ENCODE results near the gene TXNDC5. TPM values are rescaled to one million over a fixed set of nuclear protein-coding genes. Genes with fewer than 3 reads are reported as not detected.
A peak's percentile ranks its signal among the peaks of the same experiment; 100 is the strongest.
"Not testable (repeated sequence)": the region's sequence is repeated elsewhere in the genome, so short reads cannot be mapped to it uniquely, and the experiment has no call there.

Gene TXNDC5
- total and polyA plus RNA-seq, 8 donors: 40.0 to 115 (median 96.6) TPM

DNA sequence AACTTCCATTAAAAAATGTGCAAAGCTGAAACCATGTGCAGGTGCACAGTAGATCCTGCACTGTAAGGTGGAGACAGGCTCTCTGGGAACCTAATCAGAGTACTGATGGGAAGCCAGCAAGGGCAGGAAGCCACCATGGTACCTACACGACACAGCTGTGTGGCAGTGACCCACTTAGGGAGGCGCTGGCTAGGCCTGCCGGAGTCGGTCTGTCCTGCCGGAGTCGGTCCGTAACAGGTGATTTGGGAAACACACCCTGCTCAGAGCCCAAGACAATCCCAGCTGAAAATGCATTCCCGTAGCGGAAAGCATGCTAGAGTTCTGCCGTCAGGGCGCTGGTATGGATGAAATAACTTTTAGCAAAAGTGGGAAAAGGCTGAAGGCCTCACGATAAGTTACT, 17.2 kb downstream of the TXNDC5 start:
- no peaks in the 10 kb centered on the region for H3K4me1 ChIP-seq
- DNase-seq: no peak
- no peaks in the 10 kb centered on the region for H3K9me3 ChIP-seq
- TF ChIP-seq, protein P1, sequence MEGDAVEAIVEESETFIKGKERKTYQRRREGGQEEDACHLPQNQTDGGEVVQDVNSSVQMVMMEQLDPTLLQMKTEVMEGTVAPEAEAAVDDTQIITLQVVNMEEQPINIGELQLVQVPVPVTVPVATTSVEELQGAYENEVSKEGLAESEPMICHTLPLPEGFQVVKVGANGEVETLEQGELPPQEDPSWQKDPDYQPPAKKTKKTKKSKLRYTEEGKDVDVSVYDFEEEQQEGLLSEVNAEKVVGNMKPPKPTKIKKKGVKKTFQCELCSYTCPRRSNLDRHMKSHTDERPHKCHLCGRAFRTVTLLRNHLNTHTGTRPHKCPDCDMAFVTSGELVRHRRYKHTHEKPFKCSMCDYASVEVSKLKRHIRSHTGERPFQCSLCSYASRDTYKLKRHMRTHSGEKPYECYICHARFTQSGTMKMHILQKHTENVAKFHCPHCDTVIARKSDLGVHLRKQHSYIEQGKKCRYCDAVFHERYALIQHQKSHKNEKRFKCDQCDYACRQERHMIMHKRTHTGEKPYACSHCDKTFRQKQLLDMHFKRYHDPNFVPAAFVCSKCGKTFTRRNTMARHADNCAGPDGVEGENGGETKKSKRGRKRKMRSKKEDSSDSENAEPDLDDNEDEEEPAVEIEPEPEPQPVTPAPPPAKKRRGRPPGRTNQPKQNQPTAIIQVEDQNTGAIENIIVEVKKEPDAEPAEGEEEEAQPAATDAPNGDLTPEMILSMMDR (IDR thresholded peaks at IDR 0.05): no peak
- intact Hi-C loops (cut with DNase I): no loop called here
- 93 to 94% methylated on average over 12 of the region's 12 CpGs for WGBS, 2 donors
- no peak overlapping the region for H3K4me3 ChIP-seq
- no peak overlapping the region for H3K27ac ChIP-seq
- FAIRE-seq: no peak
- H3K27me3 ChIP-seq: no peaks in the 10 kb centered on the region
- peak in 1 of 4 donors; percentile 29 for ATAC-seq
- H3K36me3 ChIP-seq: peaks cover 6 to 94% (median 33%) of the 10 kb centered on the region in 3 donors

DNA sequence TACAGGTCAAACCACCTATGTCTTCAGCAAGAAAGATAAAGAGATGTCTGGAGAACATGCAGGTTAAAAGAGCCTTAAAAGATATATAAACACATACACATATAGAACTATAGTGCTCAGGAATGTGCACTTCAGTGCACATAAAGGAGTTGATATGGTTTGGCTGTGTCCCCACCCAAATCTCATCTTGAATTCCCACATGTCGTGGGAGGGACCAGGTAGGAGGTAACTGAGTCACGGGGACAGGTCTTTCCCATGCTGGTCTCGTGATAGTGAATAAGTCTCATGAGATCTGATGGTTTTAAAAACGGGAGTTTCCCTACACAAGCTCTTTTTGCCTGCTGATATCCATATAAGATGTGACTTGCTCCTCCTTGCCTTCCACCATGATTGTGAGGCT, 18.2 kb downstream of the TXNDC5 start:
- DNase-seq; H3K4me3 ChIP-seq; H3K27ac ChIP-seq; H3K4me1 ChIP-seq; FAIRE-seq; ATAC-seq; H3K27me3 ChIP-seq; H3K9me3 ChIP-seq; intact Hi-C loops (cut with DNase I): not testable (repeated sequence)
- H3K36me3 ChIP-seq: peaks cover 6 to 94% (median 35%) of the 10 kb centered on the region in 3 donors
- 87 to 92% methylated on average over 4 of the region's 4 CpGs for WGBS, 2 donors

DNA sequence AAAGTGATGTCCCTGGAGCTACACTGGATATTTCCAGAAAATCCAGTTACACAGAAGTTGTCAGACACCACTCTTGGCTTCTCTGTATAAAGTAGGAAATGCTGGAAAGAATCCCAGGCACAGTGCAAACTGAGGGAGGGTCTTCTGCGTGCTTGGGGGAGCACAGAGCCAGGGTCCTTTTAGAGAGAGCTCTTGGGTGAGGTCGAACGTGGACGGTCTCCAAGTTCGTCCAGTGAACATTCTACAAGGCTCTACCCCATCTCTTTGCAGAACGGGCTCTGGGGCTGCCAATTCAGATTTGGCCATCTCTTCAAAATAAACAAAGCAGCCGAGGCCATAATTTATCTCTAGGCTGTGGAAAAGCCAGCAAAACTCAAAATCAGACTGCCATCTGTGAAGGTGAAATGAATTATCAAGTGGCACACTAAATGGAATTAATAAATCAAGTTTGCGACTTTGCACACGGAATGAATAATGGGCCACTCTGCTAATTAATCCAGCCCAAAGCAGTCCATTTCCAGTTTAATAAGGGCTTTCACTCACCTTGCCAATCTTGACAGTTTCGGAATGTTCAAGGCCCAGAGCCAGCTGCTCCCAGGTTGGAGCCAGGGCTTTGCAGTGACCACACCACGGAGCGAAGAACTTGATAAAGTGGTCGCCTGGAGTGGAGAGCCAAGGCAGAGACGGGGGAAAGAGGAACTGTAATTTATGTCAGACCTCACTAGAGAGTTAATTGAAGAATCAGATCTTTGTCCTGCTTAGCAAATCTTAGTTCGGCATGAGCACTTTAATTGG, 19.3 kb downstream of the TXNDC5 start:
- H3K27ac ChIP-seq: no peak overlapping the region
- 74 to 81% methylated on average over 15 of the region's 15 CpGs for WGBS, 2 donors
- H3K9me3 ChIP-seq: no peaks in the 10 kb centered on the region
- H3K27me3 ChIP-seq: no peaks in the 10 kb centered on the region
- no peak overlapping the region for H3K4me3 ChIP-seq
- peaks cover 6 to 92% (median 39%) of the 10 kb centered on the region in 3 donors for H3K36me3 ChIP-seq
- no peaks in the 10 kb centered on the region for H3K4me1 ChIP-seq
- ATAC-seq: peak in 1 of 4 donors; percentile 22
- DNase-seq: no peak
- FAIRE-seq: no peak
- intact Hi-C loops (cut with DNase I): no loop called here
- TF ChIP-seq, protein P1 (IDR thresholded peaks at IDR 0.05): no peak

DNA sequence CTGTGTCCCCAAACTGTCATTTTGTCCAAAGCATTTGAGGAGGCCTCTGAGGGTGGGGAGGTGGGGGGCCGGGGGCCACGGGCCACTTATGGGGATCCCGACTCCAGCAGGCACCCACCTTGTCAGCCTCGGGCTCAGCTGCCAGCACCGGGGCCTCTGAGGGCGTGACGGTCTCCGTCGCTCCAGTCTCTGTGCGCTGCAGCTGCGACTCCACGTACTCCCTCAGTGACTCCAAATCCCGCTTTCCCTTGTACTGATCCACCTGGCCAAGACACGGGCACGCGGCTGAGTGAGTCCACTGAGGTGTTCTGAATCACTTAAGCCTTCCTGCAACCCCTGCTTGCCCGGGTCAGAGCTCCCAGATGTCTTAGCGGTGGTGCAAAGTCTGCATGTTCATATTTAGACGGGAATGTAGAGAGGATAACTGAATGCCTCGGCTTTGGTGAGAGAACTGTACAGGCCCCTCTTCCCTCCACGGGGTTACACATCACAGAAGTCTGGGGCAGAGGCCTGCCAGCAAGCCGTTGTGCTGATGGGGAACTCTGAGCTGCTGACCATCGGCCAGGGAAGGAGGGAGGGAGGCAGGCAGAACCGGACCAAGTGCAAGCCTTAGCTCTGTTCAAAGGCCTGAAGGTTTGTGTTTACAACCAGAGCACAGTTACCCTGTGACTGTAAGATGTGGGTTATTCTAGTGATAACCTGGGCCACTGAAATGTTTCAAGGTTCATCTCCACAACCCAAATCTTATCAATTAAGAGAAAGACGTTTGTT, 21.8 kb downstream of the TXNDC5 start:
- FAIRE-seq (no peak), ATAC-seq (no peak), DNase-seq (no peak)
- Histone ChIP-seq H3K27me3 (no peaks in the 10 kb centered on the region), H3K9me3 (no peaks in the 10 kb centered on the region), H3K27ac (no peak overlapping the region), H3K4me1 (no peaks in the 10 kb centered on the region), H3K36me3 (peaks cover 6 to 92% (median 41%) of the 10 kb centered on the region in 3 donors), H3K4me3 (no peak overlapping the region)
- WGBS, 2 donors: 92 to 93% methylated on average over 25 of the region's 25 CpGs
- intact Hi-C loops (cut with DNase I): no loop called here
- TF ChIP-seq, protein P1 (IDR thresholded peaks at IDR 0.05): no peak

DNA sequence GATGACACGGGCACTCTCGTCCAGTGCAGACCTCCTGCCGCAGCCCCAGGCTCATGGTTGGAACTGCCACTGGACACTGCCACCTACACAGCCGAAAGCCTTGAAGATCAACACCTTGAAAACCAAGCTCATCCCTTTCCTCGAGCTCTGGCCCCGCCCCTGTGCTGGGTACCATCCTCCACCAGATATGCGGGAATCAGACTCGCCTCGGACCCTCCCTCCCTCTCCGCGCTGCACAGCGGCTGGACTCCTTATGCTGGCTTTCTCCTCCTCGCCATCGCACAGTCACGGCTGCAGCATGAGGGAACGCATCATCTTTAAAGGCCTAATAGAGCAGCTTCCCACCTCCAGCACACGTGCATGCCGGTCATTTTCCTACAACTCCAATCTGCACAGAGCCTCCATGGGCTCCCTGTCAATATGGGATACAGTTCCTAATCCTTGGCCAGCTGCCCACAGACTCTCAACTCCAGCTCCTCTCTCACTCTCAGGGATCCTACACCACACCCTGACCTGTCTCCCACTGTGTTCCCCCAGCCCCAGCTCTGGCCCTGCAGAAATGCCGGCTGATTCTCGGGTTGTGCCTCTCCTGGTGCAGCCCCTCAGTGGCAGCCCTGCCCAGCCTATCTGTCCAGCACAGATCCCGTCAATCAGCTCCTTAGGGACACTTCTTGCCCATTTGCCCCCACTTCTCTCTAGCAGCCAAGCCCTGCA, 23.2 kb downstream of the TXNDC5 start:
- no peaks in the 10 kb centered on the region for H3K9me3 ChIP-seq
- no peak overlapping the region for H3K27ac ChIP-seq
- H3K4me3 ChIP-seq: no peak overlapping the region
- no peaks in the 10 kb centered on the region for H3K4me1 ChIP-seq
- ATAC-seq (no peak), FAIRE-seq (no peak), DNase-seq (no peak)
- H3K36me3 ChIP-seq: peaks cover 6 to 91% (median 44%) of the 10 kb centered on the region in 3 donors
- H3K27me3 ChIP-seq: no peaks in the 10 kb centered on the region
- TF ChIP-seq, protein P1 (IDR thresholded peaks at IDR 0.05): no peak
- WGBS, 2 donors: 95 to 97% methylated on average over 21 of the region's 21 CpGs
- intact Hi-C loops (cut with DNase I): no loop called here

Data from pancreas (tissue), 10 donors.